Epithelial cell of esophagus (primary cell): ENCODE data around the gene NLRC5.

Source experiments
- DNase-seq: peaks from one replicate; pipeline ENCODE4 v3.0.0; 2010; ENCODE audit warnings: low read depth
- H3K4me3 ChIP-seq: 2 replicates; pipeline ENCODE4 v1.5.1; 2011; ENCODE audit warnings: mild to moderate bottlenecking, low read length, control low read depth
- CTCF ChIP-seq: IDR thresholded peaks from 2 replicates; pipeline ENCODE4 v1.5.1; 2011; ENCODE audit warnings: low read depth, mild to moderate bottlenecking, low read length, control low read depth, inconsistent platforms; ENCODE audit not compliant: insufficient read depth; ENCODE audit errors: missing control alignments

The NLRC5 gene

GRCh38 chr16:57127037-57127763 lies 137.8 kb downstream of the NLRC5 start:
- no peak for TF ChIP-seq CTCF
- no peak overlapping the region for H3K4me3 ChIP-seq

GRCh38 chr16:57127836-57128235 lies 138.5 kb downstream of the NLRC5 start:
- no peak overlapping the region for H3K4me3 ChIP-seq
- no peak for TF ChIP-seq CTCF
- DNase-seq, result no peak

More at GRCh38 chr16:57127037-57127763, 137.8 kb downstream of the NLRC5 start:
- DNase-seq, result no peak

- TF ChIP-seq CTCF, result no peak
- no peak overlapping the region for H3K4me3 ChIP-seq
- DNase-seq, result no peak
Measured at GRCh38 chr16:57128771-57129389, 139.5 kb downstream of the NLRC5 start.

GRCh38 chr16:57130950-57131321 lies 141.6 kb downstream of the NLRC5 start:
- no peak for DNase-seq
- no peak for TF ChIP-seq CTCF
- H3K4me3 ChIP-seq, result no peak overlapping the region

GRCh38 chr16:57131351-57131970 lies 142.1 kb downstream of the NLRC5 start:
- H3K4me3 ChIP-seq, result no peak overlapping the region
- TF ChIP-seq CTCF, result no peak
- no peak for DNase-seq

DNA sequence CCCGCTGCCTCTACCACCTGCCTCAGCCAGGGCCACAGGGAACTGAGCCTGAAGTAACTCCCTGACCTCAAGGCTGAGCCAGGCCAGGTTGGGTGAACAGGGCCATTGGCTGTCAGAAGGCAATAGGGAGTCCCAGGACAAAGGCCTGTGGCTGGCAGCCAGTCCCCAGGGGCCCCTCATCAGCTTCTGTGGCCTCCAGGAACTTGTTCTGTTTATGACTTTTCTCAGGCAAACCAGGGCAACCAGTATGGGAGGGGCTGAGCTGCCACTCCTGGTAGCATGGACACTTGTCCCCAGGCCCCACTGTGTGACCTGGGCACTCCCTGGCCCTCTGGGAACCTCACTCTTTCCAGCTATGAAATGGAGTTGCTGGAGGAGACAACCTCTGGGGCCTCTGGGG lies 143.1 kb downstream of the NLRC5 start:
- TF ChIP-seq CTCF, result no peak
- DNase-seq, result no peak
- no peak overlapping the region for H3K4me3 ChIP-seq
